CD4-positive, alpha-beta T cell treated with Interleukin-6 at 100 ng/mL for 8 hours (primary cell): ENCODE measurements around the gene CCDC38.
"Not testable (repeated sequence)": the region's sequence is repeated elsewhere in the genome, so short reads cannot be mapped to it uniquely, and the experiment has no call there.

ENCODE experiments used
- DNase-seq: peaks from one replicate; pipeline ENCODE4 v3.0.0-alpha.2; 2020; ENCODE audit warnings: mixed read lengths, low spot score

Gene CCDC38

DNA sequence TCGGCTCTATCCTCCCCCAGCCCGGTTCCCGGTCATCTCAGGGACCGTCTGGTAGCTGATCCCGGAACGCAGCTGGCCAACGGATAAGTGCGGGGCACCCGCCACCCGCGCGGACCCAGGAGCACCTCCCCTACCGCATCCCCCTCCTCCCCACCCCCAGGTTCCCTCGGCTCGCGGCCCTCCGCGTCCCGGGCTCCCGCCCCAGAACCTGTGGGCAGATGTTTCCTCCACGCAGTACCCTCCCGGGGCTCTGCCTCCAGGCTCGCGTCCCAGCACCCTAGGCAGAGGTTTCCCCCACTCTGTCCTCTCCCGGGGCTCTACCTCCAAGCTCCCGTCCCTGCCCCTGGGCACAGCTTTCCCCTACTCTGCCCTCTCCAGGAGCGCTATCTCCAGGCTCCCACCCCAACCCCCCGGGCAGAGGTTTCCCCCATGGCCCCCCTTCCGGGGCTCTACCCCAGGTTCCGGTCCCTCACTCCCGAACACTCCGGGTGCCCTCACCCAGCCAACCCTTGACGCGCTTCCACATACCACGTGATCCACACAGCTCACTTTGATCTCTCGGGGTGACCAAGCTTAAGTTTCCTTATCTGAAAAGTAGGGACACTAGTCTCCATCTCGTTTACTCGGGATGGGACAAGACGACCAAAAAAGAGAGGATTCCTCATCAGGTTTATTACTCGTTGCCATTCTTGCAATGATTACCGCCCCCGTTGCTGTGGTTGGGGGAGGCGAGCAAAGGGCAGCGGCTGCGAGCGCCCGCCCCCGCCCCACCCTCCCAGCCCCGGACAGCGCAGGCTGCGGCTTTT lies at the start of gene CCDC38:
CCDC38 (minus strand) TSS at position 91 of the 806 bp plus-strand sequence. CDS start 6,105 bp downstream, outside the sequence.
- DNase-seq: peak; percentile 82

DNA sequence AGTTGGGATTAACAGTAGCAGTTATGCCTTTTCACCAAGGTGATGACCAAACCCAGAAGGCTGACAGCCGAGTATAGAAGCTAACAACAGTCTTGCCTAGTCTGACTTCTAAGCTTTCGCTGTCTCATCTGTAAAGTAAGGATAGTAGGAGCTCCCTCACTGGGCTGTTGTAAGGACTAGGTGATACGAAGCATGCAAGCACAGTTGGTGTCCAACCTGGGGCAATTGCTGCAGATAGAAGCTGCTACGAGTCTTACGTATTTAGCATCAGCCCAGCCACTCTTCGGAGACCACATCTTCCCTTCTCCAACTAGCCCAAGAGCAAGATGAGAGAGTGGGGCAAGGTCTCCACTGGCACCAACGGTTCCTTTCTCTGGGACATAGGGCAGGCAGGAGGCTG lies 47.7 kb upstream of the CCDC38 start:
- DNase-seq: no peak

DNA sequence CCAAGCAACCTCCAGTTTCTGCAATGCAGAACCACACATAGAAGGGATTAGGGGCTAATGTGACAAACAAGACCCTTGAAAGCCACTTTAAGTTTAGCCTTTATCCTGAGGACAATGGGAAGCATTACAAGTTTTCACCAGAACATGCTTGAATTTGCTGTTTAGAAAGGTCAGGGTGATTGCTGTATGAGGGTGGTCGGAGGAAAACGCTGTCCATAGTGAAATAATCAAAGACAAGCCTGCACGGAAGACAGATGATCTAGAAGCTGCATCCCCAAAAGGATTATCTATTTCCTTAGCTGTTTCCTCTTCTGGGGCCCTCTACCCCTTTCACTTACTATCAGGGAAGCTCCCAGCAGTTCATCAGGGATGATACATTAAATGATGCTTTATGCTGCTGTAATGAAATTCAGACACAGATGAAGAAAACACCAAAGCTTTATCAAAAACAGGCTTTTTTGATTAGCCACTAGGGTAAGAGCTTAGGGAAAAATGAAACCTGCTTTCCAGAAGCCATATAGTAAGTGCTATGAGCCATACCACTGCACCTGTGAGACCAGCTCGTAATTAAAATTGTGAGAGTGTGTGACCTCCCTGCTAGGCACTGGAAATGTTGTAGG lies 47.2 kb upstream of the CCDC38 start:
- no peak for DNase-seq

DNA sequence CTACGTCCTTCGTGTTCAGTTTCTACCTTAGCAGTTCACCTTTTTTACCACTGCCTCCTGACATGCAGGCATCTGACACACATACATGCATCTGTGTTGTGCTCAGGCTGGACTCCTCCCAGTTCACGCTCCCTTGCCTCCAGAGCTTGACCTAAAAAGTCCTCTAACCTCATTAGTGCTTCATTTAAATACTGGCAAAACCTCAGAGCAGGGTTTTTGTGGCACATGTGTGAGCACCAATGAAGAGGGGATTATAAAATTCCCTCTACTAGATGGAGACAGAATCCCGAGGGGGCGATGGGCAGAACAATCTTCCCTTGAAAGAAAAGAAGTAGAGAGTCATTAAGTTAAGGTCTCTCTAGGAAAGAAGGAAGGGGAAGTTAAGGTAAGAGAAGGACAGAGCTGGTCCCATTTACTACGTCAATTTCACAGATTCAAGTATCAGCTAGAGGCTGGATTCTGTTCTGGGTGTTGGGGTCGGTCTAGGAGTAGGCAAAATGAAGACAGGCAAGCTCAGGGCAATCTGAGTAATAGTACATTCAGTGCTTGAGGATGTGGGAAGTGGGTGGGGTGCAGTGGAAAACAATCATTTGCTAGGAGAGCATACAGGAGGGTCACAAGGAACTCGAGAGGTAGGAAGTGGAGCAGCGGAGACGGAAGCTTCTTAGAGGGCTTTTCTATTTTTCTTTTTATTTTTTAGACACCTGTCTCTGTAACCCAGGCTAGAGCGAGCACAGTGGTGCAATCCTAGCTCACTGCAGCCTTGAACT lies 46.3 kb upstream of the CCDC38 start:
- no peak for DNase-seq

DNA sequence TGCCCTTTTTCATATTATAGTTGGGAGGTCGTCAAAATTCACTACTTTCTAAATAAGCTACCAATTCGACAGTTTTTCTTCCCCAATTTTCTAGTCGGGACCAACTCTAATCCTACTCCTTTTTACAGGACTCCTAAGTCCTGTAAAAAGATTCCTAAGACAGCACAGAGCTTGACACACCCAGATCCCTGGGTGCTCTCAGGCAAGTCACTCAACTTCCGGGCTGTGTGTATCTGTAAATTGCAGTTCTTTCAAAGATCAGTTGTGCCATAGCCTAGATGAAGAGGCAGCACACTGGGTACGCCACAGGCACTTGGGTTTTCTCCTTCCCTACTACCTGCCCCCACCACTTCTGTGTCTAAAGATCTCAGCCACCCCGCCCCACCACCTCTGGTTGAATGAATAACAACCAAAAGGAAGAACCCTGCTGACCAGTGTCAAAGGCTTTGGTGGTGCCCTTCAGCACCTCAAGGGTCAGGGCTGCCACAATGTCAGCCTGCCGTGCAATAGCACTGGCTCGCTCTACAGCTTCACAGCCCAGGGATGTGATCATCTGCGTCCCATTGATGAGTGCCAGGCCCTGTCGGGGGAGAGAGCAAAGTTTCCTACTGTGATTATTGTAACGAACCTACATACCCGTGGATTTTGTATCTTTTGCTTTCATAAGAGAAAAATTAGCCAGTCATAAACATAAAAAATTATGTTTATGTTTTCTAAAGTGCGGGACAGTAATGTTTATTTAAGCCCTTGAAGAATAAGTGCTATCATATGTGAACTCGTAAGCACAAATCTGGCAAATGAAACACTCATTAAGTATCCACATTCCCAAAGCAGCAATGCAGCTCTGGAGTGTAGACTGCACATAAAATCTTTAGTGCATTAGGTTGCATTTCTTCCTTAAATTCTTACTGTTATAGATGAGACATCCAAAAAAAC lies 44.5 kb upstream of the CCDC38 start:
- DNase-seq: no peak

DNA sequence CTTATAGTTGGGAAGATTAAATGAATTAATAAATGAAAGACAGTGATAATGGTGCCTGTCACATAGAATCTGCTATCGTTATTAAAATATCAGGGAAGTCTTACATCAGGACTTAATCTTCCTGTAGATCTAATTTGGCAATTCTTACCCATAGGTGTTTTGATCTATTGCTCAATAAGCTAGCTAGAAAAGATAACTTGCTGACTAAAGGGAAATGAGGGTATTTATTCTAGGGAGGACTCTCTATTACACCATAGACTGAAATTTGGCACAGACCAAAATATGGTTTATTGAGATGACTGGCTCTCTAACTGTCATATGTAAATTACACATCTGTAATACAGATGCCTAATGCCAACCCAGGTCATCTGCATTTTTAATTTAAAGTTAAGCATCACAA lies 42.3 kb upstream of the CCDC38 start:
- no peak for DNase-seq

DNA sequence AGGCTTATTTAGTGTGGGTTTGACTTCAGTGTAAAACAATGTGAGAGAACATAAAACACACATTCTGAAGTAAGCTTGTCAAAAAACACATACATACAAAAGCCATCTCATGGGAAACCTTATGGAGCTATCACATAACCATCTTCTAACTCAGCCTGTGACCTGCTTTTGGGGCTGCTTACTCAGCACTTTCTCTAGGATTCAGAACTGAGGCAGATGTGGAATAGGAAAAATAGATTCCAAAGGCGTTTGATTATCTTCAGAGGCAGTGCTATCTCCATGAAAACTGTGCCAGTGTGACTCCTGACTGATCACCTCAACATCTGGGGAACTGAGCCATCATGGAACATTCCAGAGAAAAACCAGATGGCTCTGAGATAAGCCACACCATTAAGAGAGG lies 40.2 kb upstream of the CCDC38 start:
- no peak for DNase-seq

DNA sequence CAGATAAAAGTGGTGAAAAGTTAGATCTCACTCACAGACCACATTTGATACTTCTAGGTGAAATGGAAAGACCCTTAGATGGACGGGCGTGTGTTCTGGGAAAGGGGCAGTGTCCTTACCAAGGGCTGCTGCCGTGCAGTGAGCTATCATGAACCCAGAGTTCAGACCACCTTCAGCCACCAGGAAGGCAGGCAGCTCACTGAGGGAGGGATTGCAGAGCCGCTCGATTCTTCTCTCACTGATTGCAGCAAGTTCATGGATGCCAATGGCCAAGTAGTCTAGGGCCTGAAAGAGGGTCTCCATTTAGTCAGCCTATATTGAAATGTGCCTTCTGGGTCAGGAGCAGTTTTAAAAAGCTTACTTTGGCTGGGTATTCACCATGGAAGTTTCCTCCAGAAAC lies 38.0 kb upstream of the CCDC38 start:
- DNase-seq: no peak

DNA sequence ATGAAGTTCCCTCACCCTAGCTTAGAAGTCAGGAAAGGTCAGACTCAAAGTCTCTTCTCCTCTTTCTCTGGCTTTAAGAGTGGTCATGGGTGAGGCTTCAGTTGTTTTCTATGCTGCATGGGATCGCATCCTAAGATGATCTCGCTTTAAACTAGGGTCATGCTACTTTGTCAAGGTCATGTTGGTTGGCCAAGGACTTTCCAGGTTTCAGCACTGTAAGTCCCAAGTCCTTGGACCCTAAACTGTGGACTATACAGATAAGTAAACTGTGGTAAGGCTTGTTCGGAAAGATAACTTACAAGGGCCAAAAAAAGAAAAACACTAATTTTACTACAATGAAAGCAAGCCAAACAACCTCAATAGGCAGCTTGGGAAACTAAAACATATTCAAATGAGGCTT lies 36.4 kb upstream of the CCDC38 start:
- DNase-seq: no peak

DNA sequence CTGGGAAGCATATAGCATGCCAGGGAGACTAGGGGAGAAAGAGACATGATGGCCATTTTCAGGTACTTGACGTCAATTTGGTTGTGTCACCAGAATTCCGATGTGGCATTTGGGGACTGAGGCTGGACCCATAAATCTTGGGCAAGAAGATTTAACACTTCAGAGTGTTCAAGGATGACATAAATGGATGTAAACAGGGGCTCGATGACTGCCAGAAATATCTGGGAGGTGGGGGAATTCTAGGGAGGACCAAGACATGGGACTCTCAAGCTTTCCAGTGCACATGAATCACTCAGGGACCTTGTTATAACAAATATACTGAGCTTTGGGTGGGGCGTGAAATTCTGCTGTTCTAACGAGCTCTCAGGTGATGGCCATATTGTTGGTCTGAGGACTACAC lies 35.9 kb upstream of the CCDC38 start:
- no peak for DNase-seq

DNA sequence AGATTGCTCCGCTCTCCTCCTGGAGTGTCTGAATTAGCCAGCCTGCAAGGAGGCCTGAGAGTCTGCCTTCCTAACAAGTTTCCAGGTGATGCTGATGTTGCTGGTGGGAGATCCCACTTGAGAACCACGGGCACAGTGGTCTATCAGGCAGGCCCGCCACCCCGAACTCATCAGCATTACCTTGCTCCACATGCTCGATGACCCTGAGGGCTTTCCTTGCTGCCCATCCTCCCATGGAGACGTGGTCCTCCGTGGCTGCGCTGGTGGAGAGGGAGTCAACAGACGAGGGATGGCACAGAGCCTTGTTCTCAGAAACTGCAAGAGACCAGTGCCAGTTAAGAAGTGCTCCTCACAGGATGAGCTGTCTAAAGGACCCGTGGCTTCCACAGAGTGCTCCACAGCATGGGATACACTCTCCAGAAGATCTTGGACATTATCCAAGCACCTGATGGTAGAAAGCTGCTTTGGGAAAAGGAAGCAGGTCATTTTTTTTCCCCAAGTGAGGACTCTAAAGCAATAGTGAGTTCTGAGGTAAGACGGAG lies 35.4 kb upstream of the CCDC38 start:
- DNase-seq: no peak

DNA sequence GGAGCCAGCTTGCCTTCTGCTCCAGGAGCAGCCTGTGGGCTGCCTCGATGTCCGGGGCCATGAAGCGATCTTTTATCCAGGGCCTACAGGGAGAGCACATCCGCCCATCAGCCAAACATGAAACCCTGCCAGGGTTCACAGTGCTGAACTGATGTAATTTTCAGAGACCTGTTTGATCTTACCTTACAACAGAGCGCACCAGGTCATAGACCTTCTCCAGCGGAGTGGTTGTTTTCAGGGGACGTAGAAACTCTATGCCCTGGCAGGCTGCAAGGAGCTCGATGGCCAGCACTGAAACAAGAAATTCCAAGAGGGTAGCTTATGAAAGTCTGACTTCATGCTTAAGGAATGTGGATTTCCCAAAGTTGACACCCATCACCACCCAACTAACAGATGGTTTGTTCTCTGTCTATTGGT lies 34.0 kb upstream of the CCDC38 start:
- DNase-seq: no peak

DNA sequence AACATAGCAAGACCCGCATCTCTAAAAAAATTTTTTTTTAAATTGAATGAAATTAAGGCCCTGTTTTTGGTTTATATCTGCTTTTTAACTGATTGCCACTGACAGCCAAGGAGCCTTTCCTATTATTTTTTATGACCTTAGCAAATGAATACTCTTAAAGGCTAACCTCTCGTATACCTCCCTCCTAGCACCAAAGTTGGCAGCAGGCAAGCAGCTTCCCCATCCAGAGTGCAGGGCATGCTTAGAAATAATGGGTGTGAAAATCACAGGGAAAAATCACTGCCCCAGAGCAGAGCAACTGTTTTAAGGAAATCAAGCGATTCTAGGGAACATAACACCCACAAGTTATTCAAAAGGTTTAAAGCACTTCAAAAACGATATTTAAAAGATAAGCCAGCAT lies 33.1 kb upstream of the CCDC38 start:
- no peak for DNase-seq

DNA sequence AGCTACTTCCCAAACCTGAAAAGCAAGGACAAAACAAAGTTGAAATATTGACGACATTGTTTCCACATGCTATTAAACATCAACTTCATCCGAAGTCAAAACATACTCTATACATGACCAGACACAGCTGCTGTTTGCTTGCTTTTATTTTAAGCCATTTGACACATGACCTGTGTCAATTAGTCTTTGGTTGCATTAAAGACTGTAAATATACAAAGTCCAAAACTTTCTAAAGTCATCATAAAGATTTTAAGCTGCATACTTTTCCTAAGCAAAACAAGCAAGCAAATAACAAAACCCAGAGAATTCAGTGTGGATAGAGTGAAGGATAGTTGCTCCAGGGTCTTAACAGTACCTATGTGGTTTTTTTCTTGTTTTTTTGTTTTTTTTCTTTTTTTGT lies 31.9 kb upstream of the CCDC38 start:
- no peak for DNase-seq

DNA sequence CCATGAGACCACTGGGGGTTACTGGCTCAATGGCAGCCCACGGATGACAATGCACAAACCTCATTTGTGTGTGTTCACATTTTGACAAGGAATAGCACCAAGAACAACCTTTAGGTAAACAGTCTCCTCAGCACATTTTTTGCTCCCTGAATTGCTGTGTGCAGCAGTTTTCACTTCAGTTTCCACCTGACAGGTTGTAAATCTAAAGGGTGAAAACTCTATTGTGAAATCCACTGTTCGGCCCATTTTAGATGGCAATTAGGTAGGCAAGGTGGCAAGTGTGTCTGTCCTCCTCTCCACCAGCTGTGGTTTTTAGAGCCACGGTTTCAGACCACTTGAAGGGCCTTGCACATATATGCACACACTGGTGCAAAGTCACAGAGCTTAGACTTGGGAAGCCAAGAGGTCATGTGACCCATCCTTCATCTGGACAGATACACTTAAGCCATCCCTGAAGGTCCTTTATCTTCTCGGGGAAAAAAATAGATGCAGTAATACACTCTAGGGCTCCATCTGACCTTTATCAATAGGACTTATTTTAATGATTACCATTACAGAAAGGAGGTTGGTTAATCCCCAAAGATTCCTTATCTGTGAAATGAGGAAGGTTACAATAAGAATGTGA lies 30.5 kb upstream of the CCDC38 start:
- no peak for DNase-seq

DNA sequence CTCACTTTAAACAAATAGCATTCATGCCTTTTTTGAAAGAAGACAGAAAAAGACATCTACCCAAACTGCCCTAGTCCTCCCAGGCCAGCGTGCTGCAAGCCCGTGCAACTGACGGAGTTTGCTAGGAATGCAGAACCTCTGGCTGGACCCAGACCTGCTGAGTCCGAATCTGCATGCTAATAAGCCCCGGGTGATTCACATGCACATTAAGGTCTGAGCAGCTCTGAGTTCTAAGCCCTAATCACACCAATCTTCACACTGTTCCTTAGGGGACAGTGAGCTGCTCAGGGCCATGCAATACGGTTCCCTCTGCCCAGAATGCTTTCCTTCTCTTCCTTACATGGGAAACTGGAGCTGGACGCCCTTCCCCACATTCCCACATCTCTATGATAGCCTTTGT lies 28.5 kb upstream of the CCDC38 start:
- no peak for DNase-seq

DNA sequence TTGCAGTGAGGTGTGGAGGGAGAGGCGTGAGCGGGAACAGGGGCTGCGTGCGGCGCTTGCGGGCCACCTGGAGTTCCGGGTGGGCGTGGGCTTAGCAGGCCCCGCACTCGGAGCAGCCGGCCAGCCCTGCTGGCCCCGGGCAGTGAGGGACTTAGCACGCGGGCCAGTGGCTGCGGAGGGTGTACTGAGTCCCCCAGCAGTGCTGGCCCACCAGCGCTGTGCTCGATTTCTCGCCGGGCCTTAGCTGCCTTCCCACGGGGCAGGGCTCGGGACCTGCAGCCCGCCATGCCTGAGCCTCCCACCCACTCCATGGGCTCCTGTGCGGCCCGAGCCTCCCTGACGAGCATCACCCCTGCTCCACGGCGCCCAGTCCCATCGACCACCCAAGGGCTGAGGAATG lies 26.7 kb upstream of the CCDC38 start:
- DNase-seq: not testable (repeated sequence)

DNA sequence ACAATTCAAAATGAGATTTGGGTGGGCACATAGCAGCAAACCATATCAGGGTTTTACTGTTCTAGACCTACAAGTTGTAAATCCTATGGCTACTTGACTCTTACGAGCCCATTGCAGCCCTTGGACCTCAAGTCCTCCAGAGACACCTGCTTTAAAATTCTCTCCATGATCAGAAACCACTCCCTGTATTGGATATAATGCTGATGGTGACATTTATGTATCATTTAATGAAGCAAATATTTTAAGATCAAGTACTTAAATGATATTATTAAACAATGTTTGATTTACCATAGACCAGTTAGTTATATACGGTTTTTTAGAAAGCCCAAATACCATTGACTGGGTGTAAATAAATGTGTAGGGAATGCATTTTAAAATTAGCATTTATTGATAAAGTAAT lies 24.9 kb upstream of the CCDC38 start:
- no peak for DNase-seq

DNA sequence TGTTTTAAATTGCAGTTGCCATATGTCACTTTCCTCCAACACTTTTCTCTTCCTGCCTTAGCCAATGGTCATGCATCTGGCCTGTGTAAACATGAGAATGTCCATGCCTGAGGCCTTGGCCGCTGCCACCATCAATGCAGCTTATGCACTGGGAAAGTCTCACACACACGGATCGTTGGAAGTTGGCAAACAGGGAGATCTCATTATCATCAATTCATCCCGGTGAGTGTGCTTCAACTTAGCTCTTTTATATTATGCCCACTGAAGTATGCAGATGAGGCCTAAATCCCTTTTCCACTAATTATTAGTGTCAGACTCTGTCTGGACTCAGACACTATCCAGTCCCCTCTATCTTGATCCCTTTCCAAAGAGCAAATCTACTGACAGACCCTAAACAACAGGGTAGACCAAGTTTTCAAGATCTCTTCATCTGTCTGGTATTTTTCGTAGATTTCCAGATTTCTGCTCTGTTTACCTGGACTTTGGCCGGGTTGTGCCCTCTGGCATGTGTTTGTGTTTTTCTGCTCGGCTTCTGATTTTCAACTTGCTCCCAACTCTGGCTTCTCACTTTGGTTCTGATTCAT lies 24.0 kb upstream of the CCDC38 start:
- no peak for DNase-seq

DNA sequence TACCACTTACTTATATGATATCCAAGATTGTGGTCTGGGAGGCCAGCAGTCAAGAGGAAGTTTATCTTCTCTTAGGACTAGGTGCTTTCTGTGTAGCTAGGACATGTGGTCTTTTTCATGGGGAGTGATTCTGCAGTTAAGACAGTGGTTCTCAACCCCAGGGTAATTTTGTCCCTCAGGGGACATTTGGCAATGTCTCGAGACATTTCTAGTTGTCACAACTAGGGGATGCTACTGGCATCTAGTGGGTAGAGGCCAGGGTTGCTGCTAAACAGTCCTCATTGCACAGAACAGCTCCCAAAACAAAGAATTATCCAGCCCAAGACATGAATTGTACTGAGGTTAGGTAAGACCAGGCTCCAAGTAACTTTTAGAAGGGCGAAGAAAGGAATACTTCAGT lies 20.7 kb upstream of the CCDC38 start:
- no peak for DNase-seq

DNA sequence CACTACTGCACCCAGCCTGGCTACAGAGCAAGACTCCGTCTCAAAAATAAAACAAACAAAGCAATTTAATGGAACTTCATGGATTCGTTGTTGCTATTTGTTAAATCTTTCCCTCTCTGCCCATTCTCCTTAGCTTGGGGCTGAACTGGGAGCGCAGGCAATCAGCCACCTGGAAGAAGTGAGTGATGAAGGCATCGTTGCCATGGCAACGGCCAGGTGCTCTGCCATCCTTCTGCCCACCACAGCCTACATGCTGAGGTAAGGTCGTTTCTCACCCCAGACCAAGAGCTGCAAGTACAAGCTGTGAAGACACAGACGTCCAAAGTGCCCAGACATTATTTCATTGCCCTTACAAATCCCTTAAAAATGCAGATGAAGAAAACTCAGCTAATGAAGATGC lies 19.8 kb upstream of the CCDC38 start:
- no peak for DNase-seq
